Small intestine (tissue), 7 donors: ENCODE measurements around the gene RAB31. TPM values are rescaled to one million over a fixed set of nuclear protein-coding genes. Genes with fewer than 3 reads are reported as not detected.
A peak's percentile ranks its signal among the peaks of the same experiment; 100 is the strongest.
"Not testable (repeated sequence)": the region's sequence is repeated elsewhere in the genome, so short reads cannot be mapped to it uniquely, and the experiment has no call there.

ENCODE experiments used
- DNase-seq, 2 donors: peaks; one replicate each; pipeline versions ENCODE4 v3.0.0 to v3.0.0-alpha.2; 2013
- FAIRE-seq: peaks from 2 replicates; lab custom pipeline; 2012; peaks lifted over from hg19 to GRCh38; lab: Jason Lieb, UNC
- H3K27ac ChIP-seq, 3 donors: one replicate each; pipeline ENCODE4 v1.5.1; 2013; ENCODE audit warnings: low read length in 2 of 3, mild to moderate bottlenecking in 2 of 3, control low read depth in 1 of 3, inconsistent platforms in 1 of 3, low read depth in 1 of 3, moderate library complexity in 1 of 3
- H3K27me3 ChIP-seq, 3 donors: one replicate each; pipeline ENCODE4 v1.6.1; 2013; ENCODE audit warnings: low read length in 3 of 3, inconsistent platforms in 1 of 3; ENCODE audit not compliant: control insufficient read depth in 3 of 3, insufficient read depth in 3 of 3
- H3K36me3 ChIP-seq, 3 donors: one replicate each; pipeline ENCODE4 v1.6.1; 2013; ENCODE audit warnings: low read length in 3 of 3, inconsistent platforms in 1 of 3, low read depth in 1 of 3, mild to moderate bottlenecking in 1 of 3, moderate library complexity in 1 of 3; ENCODE audit not compliant: control insufficient read depth in 3 of 3, insufficient read depth in 2 of 3
- H3K4me1 ChIP-seq, 3 donors: one replicate each; pipeline ENCODE4 v1.6.1; 2013; ENCODE audit warnings: low read length in 2 of 3, inconsistent platforms in 1 of 3, low read depth in 1 of 3, mild to moderate bottlenecking in 1 of 3, moderate library complexity in 1 of 3; ENCODE audit not compliant: control insufficient read depth in 3 of 3, insufficient read depth in 2 of 3
- H3K4me3 ChIP-seq, 3 donors: one replicate each; pipeline ENCODE4 v1.5.1; 2013; ENCODE audit warnings: low read length in 3 of 3, control low read depth in 1 of 3, inconsistent platforms in 1 of 3, low read depth in 1 of 3, mild to moderate bottlenecking in 1 of 3, moderate library complexity in 1 of 3
- H3K9me3 ChIP-seq, 2 donors: one replicate each; pipeline ENCODE4 v1.6.1; 2013; ENCODE audit warnings: low read depth in 1 of 2, low read length in 1 of 2; ENCODE audit not compliant: control insufficient read depth in 2 of 2, insufficient read depth in 1 of 2
- WGBS, 3 donors: extraction: QIAGEN DNeasy Blood & Tissue Kit; methylation state at CpG; one replicate each; pipeline ENCODE4 v1.1.7; 2013; 5-methylcytosine and 5-hydroxymethylcytosine counted together
- polyA plus RNA-seq, 4 donors: library from polyadenylated mRNA; stranded (reverse) in 3 of 4; unstranded in 1 of 4; fragments of 200-250 nt in 3 of 4; fragments of 120-200 nt in 1 of 4; gene quantifications; one replicate each; pipeline versions ENCODE4 v1.2.1 to v1.2.3, GENCODE V29; 2013
- donor health status: healthy with polysubstance abuse.
- donor health status: control.
- donor health status: control.
- donor health status: Bipolar disorder and iron deficiency.
- donor health status: healthy.

Gene RAB31
- polyA plus RNA-seq, 4 donors, result 4.2 to 18.4 (median 12.3) TPM

GRCh38 chr18:9671214-9671613 is 36.9 kb upstream of the RAB31 start:
- Histone ChIP-seq H3K4me3 (no peak overlapping the region), H3K27ac (no peak overlapping the region), H3K9me3 (no peaks in the 10 kb centered on the region), H3K36me3 (no peaks in the 10 kb centered on the region), H3K4me1 (peaks cover 0 to 12% (median 0%) of the 10 kb centered on the region in 3 donors), H3K27me3 (no peaks in the 10 kb centered on the region)
- 85 to 90% (median 88%) methylated on average over 7 of the region's 7 CpGs for WGBS, 3 donors
- no peak for FAIRE-seq
- no peak for DNase-seq

GRCh38 chr18:9673296-9674251 is 34.5 kb upstream of the RAB31 start:
- WGBS, 3 donors, result 16 to 30% (median 29%) methylated on average over 8 of the region's 8 CpGs

GRCh38 chr18:9678216-9678615 is 29.9 kb upstream of the RAB31 start:
- H3K27ac ChIP-seq, FAIRE-seq, H3K36me3 ChIP-seq, DNase-seq, H3K27me3 ChIP-seq, H3K9me3 ChIP-seq, H3K4me1 ChIP-seq, H3K4me3 ChIP-seq: not testable (repeated sequence)
- WGBS, 3 donors, result 86 to 97% (median 95%) methylated on average over 5 of the region's 5 CpGs

More at GRCh38 chr18:9673296-9674251, 34.5 kb upstream of the RAB31 start:
- H3K9me3 ChIP-seq, result peaks cover 0 to 3% of the 10 kb centered on the region in 2 donors
- peaks cover 0 to 12% (median 0%) of the 10 kb centered on the region in 3 donors for H3K4me1 ChIP-seq
- H3K27ac ChIP-seq, result peak overlapping the region; percentile 57 to 96 (median 93)
- peak; percentile 95 to 99 for DNase-seq
- no peaks in the 10 kb centered on the region for H3K36me3 ChIP-seq
- H3K4me3 ChIP-seq, result no peak overlapping the region
- H3K27me3 ChIP-seq, result no peaks in the 10 kb centered on the region
- no peak for FAIRE-seq

- H3K9me3 ChIP-seq, result peaks cover 0 to 3% of the 10 kb centered on the region in 2 donors
- FAIRE-seq (no peak), DNase-seq (no peak)
- H3K36me3 ChIP-seq, result no peaks in the 10 kb centered on the region
- H3K27me3 ChIP-seq, result no peaks in the 10 kb centered on the region
- H3K27ac ChIP-seq, result no peak overlapping the region
- 92 to 95% (median 94%) methylated on average over 17 of the region's 17 CpGs for WGBS, 3 donors
- no peaks in the 10 kb centered on the region for H3K4me1 ChIP-seq
- no peak overlapping the region for H3K4me3 ChIP-seq
These were observed 29.0 kb upstream of the RAB31 start for GRCh38 chr18:9679125-9679524.

- Histone ChIP-seq H3K27ac (no peak overlapping the region), H3K36me3 (no peaks in the 10 kb centered on the region), H3K9me3 (peaks cover 0 to 3% of the 10 kb centered on the region in 2 donors), H3K4me3 (no peak overlapping the region), H3K4me1 (no peaks in the 10 kb centered on the region), H3K27me3 (no peaks in the 10 kb centered on the region)
- WGBS, 3 donors, result 67 to 91% (median 86%) methylated on average over 1 of the region's 1 CpG
- no peak for DNase-seq
- no peak for FAIRE-seq
These were observed 26.9 kb upstream of the RAB31 start for GRCh38 chr18:9681217-9681616.

GRCh38 chr18:9682572-9682971 is 25.5 kb upstream of the RAB31 start:
- no peaks in the 10 kb centered on the region for H3K27me3 ChIP-seq
- H3K36me3 ChIP-seq, result no peaks in the 10 kb centered on the region
- no peak for FAIRE-seq
- peaks cover 0 to 3% of the 10 kb centered on the region in 2 donors for H3K9me3 ChIP-seq
- H3K27ac ChIP-seq, result no peak overlapping the region
- no peaks in the 10 kb centered on the region for H3K4me1 ChIP-seq
- no peak for DNase-seq
- 92 to 100% (median 97%) methylated on average over 1 of the region's 1 CpG for WGBS, 3 donors
- no peak overlapping the region for H3K4me3 ChIP-seq

- no peaks in the 10 kb centered on the region for H3K4me1 ChIP-seq
- DNase-seq, result peak in 1 of 2 donors; percentile 23
- WGBS, 3 donors, result 69 to 75% (median 72%) methylated on average over 9 of the region's 9 CpGs
- no peaks in the 10 kb centered on the region for H3K36me3 ChIP-seq
- no peaks in the 10 kb centered on the region for H3K27me3 ChIP-seq
- FAIRE-seq, result no peak
- no peaks in the 10 kb centered on the region for H3K9me3 ChIP-seq
- no peak overlapping the region for H3K4me3 ChIP-seq
- H3K27ac ChIP-seq, result peak overlapping the region in 1 of 3 donors; percentile 66
These were observed 24.4 kb upstream of the RAB31 start for GRCh38 chr18:9683418-9684396.
